OCI-M2 (cell line): ENCODE measurements around the gene TRAPPC2.
"Not testable (repeated sequence)": the region's sequence is repeated elsewhere in the genome, so short reads cannot be mapped to it uniquely, and the experiment has no call there.

ENCODE experiments used
- DNase-seq: peaks from one replicate; lab custom pipeline; 2025; ENCODE audit not compliant: unreplicated experiment; lab: John Stamatoyannopoulos, UW

The TRAPPC2 gene

GRCh38 chrX:13748486-13748885, 14.1 kb upstream of the TRAPPC2 start:
- no peak for DNase-seq

GRCh38 chrX:13747836-13748235, 13.4 kb upstream of the TRAPPC2 start:
- no peak for DNase-seq

- DNase-seq: no peak
Observed at GRCh38 chrX:13742397-13743176, 8.2 kb upstream of the TRAPPC2 start.

GRCh38 chrX:13741695-13742094, 7.3 kb upstream of the TRAPPC2 start:
- no peak for DNase-seq

- no peak for DNase-seq
Observed at GRCh38 chrX:13733506-13733905, 914 bp downstream of the TRAPPC2 start.

GRCh38 chrX:13732246-13733067, 2.0 kb downstream of the TRAPPC2 start:
- no peak for DNase-seq

GRCh38 chrX:13730523-13730922, 3.9 kb downstream of the TRAPPC2 start:
- DNase-seq: not testable (repeated sequence)

GRCh38 chrX:13726583-13726982, 7.8 kb downstream of the TRAPPC2 start:
- DNase-seq: not testable (repeated sequence)

- not testable (repeated sequence) for DNase-seq
Observed at GRCh38 chrX:13724878-13725277, 9.5 kb downstream of the TRAPPC2 start.

- DNase-seq: no peak
Observed at GRCh38 chrX:13721819-13722519, 12.5 kb downstream of the TRAPPC2 start.

- DNase-seq: no peak
Observed at GRCh38 chrX:13721371-13721770, 13.0 kb downstream of the TRAPPC2 start.

- no peak for DNase-seq
Observed at GRCh38 chrX:13719192-13719856, 15.1 kb downstream of the TRAPPC2 start.

- no peak for DNase-seq
Observed at GRCh38 chrX:13717700-13718472, 16.5 kb downstream of the TRAPPC2 start.

GRCh38 chrX:13716905-13717304, 17.5 kb downstream of the TRAPPC2 start:
- no peak for DNase-seq

GRCh38 chrX:13716455-13716854, 18.0 kb downstream of the TRAPPC2 start:
- no peak for DNase-seq

GRCh38 chrX:13711141-13711540, 23.3 kb downstream of the TRAPPC2 start:
- no peak for DNase-seq

- DNase-seq: no peak
Observed at GRCh38 chrX:13703589-13703988, 30.8 kb downstream of the TRAPPC2 start.

GRCh38 chrX:13703135-13703534, 31.3 kb downstream of the TRAPPC2 start:
- no peak for DNase-seq

GRCh38 chrX:13702111-13702789, 32.2 kb downstream of the TRAPPC2 start:
- no peak for DNase-seq

- DNase-seq: no peak
Observed at GRCh38 chrX:13700380-13700779, 34.0 kb downstream of the TRAPPC2 start.
